HG02678 (cell line): ENCODE data around the gene EVI2B.
"Not testable (repeated sequence)": the region's sequence is repeated elsewhere in the genome, so short reads cannot be mapped to it uniquely, and the experiment has no call there.

ENCODE experiments used
- ATAC-seq: cut with Tn5 transposase; IDR thresholded peaks from one replicate; pipeline ENCODE4 v1.9.1; 2021; ENCODE audit warnings: mild to moderate bottlenecking, moderate library complexity; ENCODE audit not compliant: unreplicated experiment

EVI2B gene

DNA sequence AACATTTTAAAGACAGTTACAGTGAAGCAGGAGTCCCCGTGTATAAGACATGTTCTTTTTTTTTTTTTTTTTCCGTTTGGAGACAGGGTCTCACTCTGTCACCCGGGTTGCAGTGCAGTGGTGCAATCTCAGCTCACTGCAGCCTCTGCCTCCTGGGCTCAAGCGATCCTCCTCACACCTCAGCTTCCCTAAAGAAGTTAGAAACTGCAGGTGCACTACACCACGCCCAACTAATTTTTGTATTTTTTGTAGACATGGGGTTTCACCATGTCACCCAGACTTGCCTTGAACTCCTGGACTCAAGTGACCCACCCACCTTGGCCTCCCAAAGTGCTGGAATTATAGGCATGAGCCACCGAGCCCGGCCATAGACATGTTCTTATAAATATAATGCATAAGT lies 3.0 kb downstream of the EVI2B start:
- no peak for ATAC-seq

- ATAC-seq, result no peak
Observed at GRCh38 chr17:31310260-31310659, 3.6 kb downstream of the EVI2B start.

DNA sequence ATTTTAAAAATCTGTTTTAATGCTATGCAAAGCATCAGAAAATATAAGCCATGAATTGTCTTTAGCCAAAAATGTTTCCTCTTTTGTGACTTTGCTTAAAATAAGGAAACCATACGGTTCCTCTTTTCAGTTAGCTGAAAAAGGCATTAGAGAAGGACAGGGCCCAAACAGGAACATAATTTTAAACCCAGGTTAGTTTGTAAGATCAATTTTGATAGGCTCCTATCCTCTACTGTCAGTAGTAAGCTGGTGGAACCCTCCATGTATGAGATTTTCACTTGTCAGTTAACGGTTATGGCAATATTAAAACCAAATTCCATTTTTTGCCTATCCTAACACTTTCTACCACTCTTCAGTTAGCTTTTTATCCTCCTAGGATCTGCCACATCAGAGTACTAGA lies 4.3 kb downstream of the EVI2B start:
- no peak for ATAC-seq

DNA sequence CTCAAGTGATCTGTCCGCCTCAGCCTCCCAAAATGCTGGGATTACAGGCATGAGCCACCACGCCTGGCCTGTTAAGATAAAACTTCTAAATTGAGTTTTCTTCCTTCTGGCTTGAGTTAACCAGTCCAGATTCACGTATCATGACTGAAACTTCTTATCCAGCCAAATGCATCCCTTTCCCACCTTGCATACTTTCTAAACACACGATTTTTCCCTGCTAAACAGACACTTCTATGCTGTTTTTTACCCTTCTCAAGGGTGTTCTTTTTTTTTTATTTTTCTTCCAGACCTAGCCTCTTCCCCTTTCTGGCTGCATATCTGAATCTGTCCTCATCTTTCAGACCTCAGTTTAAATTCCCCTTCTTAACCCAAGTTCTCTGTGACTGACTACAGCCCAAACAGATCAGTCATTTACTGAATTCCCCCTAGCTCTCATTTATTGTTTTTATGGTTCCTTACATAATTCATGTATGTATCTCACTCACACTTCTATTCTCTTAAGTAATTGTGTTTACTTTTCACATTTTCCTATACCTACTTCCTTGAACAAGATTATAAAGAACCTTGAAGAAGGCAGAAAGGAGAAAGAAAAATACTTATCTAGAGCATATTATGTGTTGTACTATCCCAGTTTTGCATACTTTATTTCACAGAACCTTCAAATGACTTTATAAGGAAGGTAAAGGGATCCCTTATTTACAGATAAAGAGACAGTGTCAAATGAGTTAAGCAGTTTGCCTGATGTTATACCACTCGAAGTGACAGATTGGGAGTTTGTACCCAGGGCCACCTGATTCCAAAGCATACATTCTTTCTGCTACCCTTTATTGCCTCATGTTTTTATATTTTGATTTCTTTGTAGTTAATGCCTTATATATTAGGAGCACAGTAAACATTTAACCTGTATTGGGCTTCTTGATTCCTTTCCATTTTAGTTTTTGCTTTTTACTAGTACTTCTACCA lies 5.2 kb downstream of the EVI2B start:
- ATAC-seq, result no peak

GRCh38 chr17:31307640-31308039 lies 6.2 kb downstream of the EVI2B start:
- no peak for ATAC-seq

GRCh38 chr17:31299624-31300023 lies 14.2 kb downstream of the EVI2B start:
- no peak for ATAC-seq

DNA sequence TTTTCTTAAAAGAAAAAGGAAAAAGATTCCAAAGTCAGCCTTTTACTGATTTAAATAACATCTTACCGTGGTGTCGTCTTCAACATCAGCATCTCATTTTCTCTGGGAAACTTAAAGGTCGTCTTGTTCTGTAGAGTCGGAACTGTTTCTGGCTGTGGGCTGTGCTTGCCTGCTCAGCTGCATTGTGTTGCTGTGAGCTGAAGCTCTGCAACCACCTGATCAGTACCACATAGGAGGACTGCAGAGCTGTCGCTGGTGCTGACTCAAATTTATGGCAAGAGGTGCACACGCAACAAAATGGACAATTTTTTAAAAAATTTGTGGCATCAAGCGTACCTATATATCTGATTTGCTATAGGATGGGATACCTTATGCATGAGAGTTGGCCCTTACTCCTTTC lies 16.8 kb downstream of the EVI2B start, which contains the start of gene OMG:
TSS of gene OMG (minus strand) at position 150 of the 400 bp plus-strand sequence. CDS start 908 bp downstream, outside the sequence.
- no peak for ATAC-seq

- no peak for ATAC-seq
Observed at GRCh38 chr17:31296142-31296541, 17.7 kb downstream of the EVI2B start.

- ATAC-seq, result no peak
Observed at GRCh38 chr17:31295489-31295871, 18.4 kb downstream of the EVI2B start.

DNA sequence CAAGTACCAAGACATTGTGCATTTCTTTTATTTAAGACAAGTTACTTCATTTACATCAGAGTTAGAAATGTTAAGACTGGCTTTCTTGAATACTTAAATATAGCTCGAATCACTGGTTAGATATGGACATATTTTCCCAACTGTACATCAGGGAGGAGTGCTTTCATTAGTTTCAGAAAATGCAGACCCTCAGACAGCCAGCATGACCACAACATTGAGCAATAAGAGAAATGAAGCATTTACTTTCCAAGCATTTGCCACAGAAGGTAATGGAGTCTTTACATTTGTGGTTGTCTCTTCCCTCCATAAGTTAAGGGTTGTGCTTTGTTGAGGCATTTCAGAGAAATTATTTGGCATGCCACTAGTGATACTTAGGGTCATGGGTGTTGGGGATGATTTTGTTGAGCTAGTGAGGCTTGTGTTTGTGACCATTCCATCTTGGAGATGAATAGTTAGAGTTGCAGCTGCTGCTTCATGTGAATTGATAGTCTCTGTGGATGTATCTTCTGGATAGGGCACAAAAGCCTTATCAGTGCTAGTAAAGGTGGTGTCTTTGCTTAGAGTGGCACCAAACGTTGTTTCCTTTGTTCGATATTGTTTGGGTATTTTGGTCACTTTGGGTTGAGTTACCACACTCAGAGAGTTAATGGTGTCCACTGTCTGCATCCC lies 18.9 kb downstream of the EVI2B start:
- no peak for ATAC-seq

- ATAC-seq, result no peak
Observed at GRCh38 chr17:31294231-31294630, 19.6 kb downstream of the EVI2B start.

DNA sequence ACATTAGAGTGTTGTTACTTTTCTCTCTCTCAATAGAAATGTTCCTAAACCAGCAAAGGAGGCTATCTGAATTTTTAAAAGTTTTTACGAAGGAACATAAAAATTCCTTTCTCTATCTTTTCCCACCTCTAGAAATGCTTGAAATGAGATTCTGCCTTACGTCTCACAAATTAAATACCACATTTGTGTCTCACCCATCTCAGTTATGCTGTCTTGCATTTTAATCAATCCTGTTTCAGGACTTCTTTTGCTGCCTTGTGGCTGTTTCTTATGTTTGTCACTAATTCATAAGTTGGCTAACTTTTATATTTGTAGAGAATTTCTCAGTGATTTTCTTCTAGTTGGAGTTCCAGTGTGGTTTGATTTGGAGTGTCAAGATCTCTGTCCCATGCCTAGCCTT lies 20.3 kb downstream of the EVI2B start:
- ATAC-seq, result no peak

- no peak for ATAC-seq
Observed at GRCh38 chr17:31291820-31292219, 22.0 kb downstream of the EVI2B start.

GRCh38 chr17:31289790-31290189 lies 24.1 kb downstream of the EVI2B start:
- no peak for ATAC-seq

DNA sequence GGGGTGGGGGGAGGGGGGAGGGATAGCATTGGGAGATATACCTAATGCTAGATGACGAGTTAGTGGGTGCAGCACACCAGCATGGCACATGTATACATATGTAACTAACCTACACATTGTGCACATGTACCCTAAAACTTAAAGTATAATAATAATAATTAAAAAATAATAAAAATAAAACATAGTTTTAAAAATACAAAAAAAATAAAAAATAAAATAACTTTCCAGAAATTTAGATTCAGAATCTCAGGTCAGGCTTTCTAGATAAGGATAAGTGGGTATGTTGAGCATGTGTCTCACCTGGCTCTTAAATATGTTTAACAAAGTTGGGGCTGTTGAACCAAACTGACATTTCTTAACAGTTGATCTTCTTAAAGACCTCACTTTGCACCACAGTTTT lies 25.9 kb downstream of the EVI2B start:
- ATAC-seq, result not testable (repeated sequence)

- ATAC-seq, result no peak
Observed at GRCh38 chr17:31286587-31286986, 27.3 kb downstream of the EVI2B start.

- ATAC-seq, result no peak
Observed at GRCh38 chr17:31283841-31284240, 30.0 kb downstream of the EVI2B start.

DNA sequence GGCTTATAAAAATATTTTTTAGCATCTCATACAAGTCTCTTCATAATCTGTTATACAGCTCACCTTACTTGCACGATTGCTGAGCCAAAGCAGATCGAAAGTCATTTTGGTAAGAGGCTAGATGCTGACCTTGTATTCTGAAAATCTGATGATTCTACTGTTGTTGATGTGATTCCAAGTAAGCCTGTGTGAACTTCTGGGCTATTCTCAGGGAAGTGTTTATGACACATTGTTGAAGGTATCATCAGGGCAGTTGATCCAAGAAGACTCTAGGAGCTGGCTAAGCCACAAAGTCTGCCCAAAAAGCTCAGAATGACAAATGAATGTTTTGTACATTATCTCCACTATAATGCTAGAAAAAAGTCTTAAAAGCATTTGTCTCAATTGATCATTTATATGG lies 32.8 kb downstream of the EVI2B start:
- ATAC-seq, result no peak

DNA sequence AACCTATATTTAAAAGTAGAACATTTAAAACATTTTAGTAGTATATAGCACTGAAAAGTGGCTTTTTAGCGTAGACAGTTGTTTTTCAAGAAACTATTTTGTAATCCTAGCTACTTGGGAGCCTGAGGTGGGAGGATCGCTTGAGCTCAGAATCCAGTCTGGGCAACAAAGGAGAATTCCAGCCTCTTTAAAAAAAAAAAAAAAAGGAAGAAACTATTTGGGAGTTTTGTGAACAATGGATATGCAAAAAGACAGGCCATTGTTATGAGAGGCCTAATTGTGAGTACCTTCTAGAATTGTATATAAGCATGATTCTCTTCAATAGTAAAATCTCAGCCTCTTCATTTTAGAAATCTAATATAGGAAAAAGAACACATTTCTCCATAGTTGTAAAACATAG lies 34.5 kb downstream of the EVI2B start:
- ATAC-seq, result no peak

DNA sequence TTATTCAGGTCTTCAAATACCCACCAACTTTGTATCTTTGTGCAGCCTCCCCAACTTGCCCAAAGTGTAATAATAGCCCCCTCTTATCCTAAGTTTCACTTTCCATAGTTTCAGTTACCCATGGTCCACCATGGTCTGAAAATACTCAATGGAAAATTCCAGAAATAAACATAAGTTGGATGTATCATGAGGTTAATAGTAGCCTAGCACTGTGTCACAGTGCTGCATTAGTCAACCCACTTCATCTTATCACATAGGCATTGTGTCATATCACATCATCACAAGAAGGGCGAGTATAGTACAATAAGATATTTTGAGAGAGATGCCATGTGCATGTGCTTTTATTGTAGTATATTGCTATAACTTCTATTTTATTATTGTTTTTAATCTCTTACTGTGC lies 38.7 kb downstream of the EVI2B start:
- no peak for ATAC-seq

- ATAC-seq, result no peak
Observed at GRCh38 chr17:31274252-31274651, 39.6 kb downstream of the EVI2B start.

GRCh38 chr17:31273516-31273915 lies 40.3 kb downstream of the EVI2B start:
- no peak for ATAC-seq
